K562 (cell line): ENCODE measurements around the gene RASIP1. TPM values are rescaled to one million over a fixed set of nuclear protein-coding genes. Genes with fewer than 3 reads are reported as not detected.
A peak's percentile ranks its signal among the peaks of the same experiment; 100 is the strongest.

ENCODE experiments used
- CBFA2T3 ChIP-seq: fragments of 450-650 bp; IDR thresholded peaks from 2 replicates; pipeline ENCODE4 v1.6.1; 2017
- EWSR1 ChIP-seq: fragments of 450-650 bp; IDR thresholded peaks from 2 replicates; pipeline ENCODE4 v1.6.1; 2018; ENCODE audit warnings: borderline replicate concordance, mild to moderate bottlenecking, low read depth, moderate library complexity; ENCODE audit not compliant: partially characterized antibody
- GATA2 ChIP-seq: sonication (generic); formaldehyde crosslinking; IDR thresholded peaks from 2 replicates; pipeline ENCODE4 v1.4.0; 2020; ENCODE audit warnings: mild to moderate bottlenecking, missing genetic modification reagents
- KAT7 ChIP-seq: sonication (generic); formaldehyde crosslinking; IDR thresholded peaks from 2 replicates; pipeline ENCODE4 v1.8.0; 2022; ENCODE audit warnings: missing genetic modification reagents, mild to moderate bottlenecking, borderline replicate concordance
- KAT8 ChIP-seq: fragments of 450-650 bp; IDR thresholded peaks from 2 replicates; pipeline ENCODE4 v1.6.1; 2016; ENCODE audit warnings: low read depth, mild to moderate bottlenecking
- NR2C1 ChIP-seq, 2 experiments: fragments of 450-650 bp; IDR thresholded peaks; 2 replicates each; pipeline ENCODE4 v1.6.1; 2017; ENCODE audit warnings: mild to moderate bottlenecking in 2 of 2, antibody characterized with exemption in 1 of 2, inconsistent platforms in 1 of 2, missing compliant biosample characterization in 1 of 2, missing genetic modification characterization in 1 of 2
- PCBP2 ChIP-seq: fragments of 200-400 bp; formaldehyde crosslinking; IDR thresholded peaks from 2 replicates; pipeline ENCODE4 v1.6.1; 2018; ENCODE audit warnings: low read length, low read depth, mild to moderate bottlenecking, moderate library complexity; ENCODE audit not compliant: poor library complexity, severe bottlenecking
- POLR2B ChIP-seq: fragments of 450-650 bp; IDR thresholded peaks from 2 replicates; pipeline ENCODE4 v1.6.1; 2018; ENCODE audit warnings: low read depth; ENCODE audit not compliant: partially characterized antibody
- ZBTB49 ChIP-seq: sonication (generic); formaldehyde crosslinking; IDR thresholded peaks from 2 replicates; pipeline ENCODE4 v1.8.0; 2022; ENCODE audit warnings: missing genetic modification reagents, mild to moderate bottlenecking, borderline replicate concordance
- ZBTB8A ChIP-seq: fragments of 450-650 bp; IDR thresholded peaks from 2 replicates; pipeline ENCODE4 v1.6.1; 2018; ENCODE audit warnings: mild to moderate bottlenecking, moderate library complexity; ENCODE audit not compliant: partially characterized antibody
- ZNF583 ChIP-seq: fragments of 250-450 bp; sonication (Bioruptor Pico); IDR thresholded peaks from 2 replicates; pipeline ENCODE4 v1.4.0; 2020
- polyA plus RNA-seq, 8 experiments: library from polyadenylated mRNA; depleted of rRNA in 4 of 8; stranded (reverse) in 5 of 8; unstranded in 3 of 8; fragments of >200 nt; fragmentation: Nextera tagmentation in 2 of 8; fragmentation: Illumina TruSeq in 1 of 8; extraction: Ambion mirVana in 2 of 8; extraction: Trizol in 1 of 8; gene quantifications; 2 replicates each; pipeline versions ENCODE4 v1.2.1 to v1.2.3, GENCODE V29; 2011 to 2014; ENCODE audit warnings: inconsistent platforms in 1 of 8, missing spikeins in 1 of 8
- total RNA-seq, 7 experiments: library from RNA; depleted of rRNA in 6 of 7; stranded (reverse); fragments of >200 nt in 6 of 7; fragmentation: Illumina TruSeq in 2 of 7; extraction: Trizol in 2 of 7; gene quantifications; 2 replicates each; pipeline versions ENCODE4 v1.2.1 to v1.2.3, GENCODE V29; 2011 to 2021; ENCODE audit warnings: low replicate concordance in 1 of 7
- TF ChIP-seq, protein P1 (sequence below): sonication (generic); formaldehyde crosslinking; IDR thresholded peaks from 2 replicates; pipeline ENCODE4 v1.4.0; 2020; ENCODE audit warnings: mild to moderate bottlenecking, missing genetic modification reagents

The RASIP1 gene
- total and polyA plus RNA-seq, 9 of the 15 experiments (the other 6 are each of a cell fraction or from before 2014, with no cell fraction given): 0.20 to 4.7 (median 1.5) TPM

- TF ChIP-seq ZNF583: peak; percentile 51; the same call in 1 of the 2 replicates
- peak; percentile 50 for TF ChIP-seq GATA2 (CRISPR knock-in tag)
- TF ChIP-seq POLR2B: peak; percentile 33
- peak; percentile 52 for TF ChIP-seq CBFA2T3
- TF ChIP-seq, protein P1, sequence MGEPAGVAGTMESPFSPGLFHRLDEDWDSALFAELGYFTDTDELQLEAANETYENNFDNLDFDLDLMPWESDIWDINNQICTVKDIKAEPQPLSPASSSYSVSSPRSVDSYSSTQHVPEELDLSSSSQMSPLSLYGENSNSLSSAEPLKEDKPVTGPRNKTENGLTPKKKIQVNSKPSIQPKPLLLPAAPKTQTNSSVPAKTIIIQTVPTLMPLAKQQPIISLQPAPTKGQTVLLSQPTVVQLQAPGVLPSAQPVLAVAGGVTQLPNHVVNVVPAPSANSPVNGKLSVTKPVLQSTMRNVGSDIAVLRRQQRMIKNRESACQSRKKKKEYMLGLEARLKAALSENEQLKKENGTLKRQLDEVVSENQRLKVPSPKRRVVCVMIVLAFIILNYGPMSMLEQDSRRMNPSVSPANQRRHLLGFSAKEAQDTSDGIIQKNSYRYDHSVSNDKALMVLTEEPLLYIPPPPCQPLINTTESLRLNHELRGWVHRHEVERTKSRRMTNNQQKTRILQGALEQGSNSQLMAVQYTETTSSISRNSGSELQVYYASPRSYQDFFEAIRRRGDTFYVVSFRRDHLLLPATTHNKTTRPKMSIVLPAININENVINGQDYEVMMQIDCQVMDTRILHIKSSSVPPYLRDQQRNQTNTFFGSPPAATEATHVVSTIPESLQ: 0 out of 2 replicates have a peak, but pooled peaks have one; percentile 59
- no peak for TF ChIP-seq ZBTB8A
- TF ChIP-seq NR2C1 (IDR thresholded peaks at IDR 0.05): no peak; the same call in 1 of the 2 replicates
- TF ChIP-seq NR2C1 (tag; IDR thresholded peaks at IDR 0.05): no peak
- no peak for TF ChIP-seq EWSR1
- TF ChIP-seq KAT8: no peak
- TF ChIP-seq ZBTB49 (CRISPR knock-in tag): no peak
- no peak for TF ChIP-seq PCBP2
- TF ChIP-seq KAT7 (CRISPR knock-in tag): 0 out of 2 replicates have a peak, but pooled peaks have one; percentile 21
Observed at GRCh38 chr19:48741129-48741999, 954 bp upstream of the RASIP1 start (continued).
